Subcutaneous adipose tissue (tissue), 4 donors: ENCODE measurements around the gene ZFC3H1. TPM values are rescaled to one million over a fixed set of nuclear protein-coding genes. Genes with fewer than 3 reads are reported as not detected.

Experiments
- CTCF ChIP-seq: fragments of 450-650 bp; IDR thresholded peaks from one replicate; pipeline ENCODE4 v1.5.1; 2016; ENCODE audit warnings: low read depth, mild to moderate bottlenecking, control low read depth, antibody characterized with exemption, moderate library complexity
- total RNA-seq, 4 donors: library from RNA; depleted of rRNA; stranded (reverse); fragments of >200 nt; gene quantifications; one replicate each; pipeline ENCODE4 v1.1.0, GENCODE V29; 2016

Gene ZFC3H1
- total RNA-seq, 4 donors from 2014 or later: 68.7 to 117 (median 83.4) TPM

GRCh38 chr12:71640316-71640715 is 23.3 kb downstream of the ZFC3H1 start:
- no peak for TF ChIP-seq CTCF

DNA sequence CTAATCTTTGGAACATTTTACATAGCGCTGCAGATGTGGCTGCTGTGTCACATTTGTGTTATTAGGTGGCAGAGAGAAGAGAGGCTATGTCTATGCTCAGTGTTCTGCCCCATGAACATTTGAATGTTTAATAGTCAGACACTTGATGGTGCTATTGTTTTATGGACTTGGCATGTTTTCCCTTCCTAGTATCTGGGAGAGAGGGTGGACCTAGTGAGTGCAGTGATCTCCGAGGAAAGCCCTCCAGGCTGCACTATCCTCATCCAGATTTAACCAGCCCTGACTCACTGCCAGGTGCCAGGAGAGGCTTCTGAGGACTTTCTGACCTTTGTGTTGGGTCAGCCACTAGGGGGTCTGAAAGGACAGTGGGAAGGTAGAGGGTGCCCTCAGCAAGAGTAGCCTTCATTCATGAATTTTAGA is 24.3 kb downstream of the ZFC3H1 start:
- no peak for TF ChIP-seq CTCF

- TF ChIP-seq CTCF: no peak
These were observed 25.1 kb downstream of the ZFC3H1 start for GRCh38 chr12:71638499-71638898.

GRCh38 chr12:71636704-71637115 is 26.9 kb downstream of the ZFC3H1 start:
- TF ChIP-seq CTCF: no peak

- TF ChIP-seq CTCF: no peak
These were observed 36.1 kb downstream of the ZFC3H1 start for GRCh38 chr12:71627438-71628002.

DNA sequence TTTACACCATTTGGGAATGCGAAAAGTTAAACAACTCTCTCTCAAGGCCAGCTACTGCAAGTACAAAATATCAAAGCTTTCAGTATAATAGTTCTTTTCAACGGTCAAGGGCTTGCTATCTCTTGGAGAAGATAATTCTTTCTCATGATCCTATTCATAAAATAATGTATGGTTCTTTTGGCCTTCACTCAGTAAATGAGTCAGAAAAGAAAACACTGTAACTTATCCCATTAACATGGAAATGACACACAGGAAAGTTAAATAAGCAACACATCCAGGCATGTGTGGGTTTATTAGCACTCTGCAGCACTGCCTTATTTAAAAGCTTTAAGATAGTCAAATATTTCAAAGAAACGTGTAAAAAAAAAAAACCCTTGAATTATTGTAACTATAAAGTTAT is 36.9 kb downstream of the ZFC3H1 start:
- no peak for TF ChIP-seq CTCF

DNA sequence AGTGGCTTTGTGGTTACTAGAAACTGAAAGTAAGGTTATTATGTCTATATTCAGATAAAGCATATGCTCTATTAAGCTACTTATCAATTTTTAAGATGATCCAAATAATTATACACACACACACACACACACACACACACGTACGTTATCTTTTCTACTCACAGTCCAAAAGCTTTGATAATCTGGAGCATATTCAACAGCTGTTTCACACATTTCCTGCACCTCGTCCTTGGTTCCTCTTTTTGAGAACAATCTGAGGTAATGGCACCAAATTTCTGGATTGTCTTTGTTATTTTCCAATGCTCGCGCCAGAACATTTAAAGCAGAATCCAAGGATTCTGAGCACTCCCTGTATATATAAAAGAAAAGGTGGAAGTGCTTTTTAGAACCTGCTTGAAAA is 37.5 kb downstream of the ZFC3H1 start:
- no peak for TF ChIP-seq CTCF
